Adrenal gland (tissue), 5 donors: ENCODE data around the gene UCP3.

Source experiments
- POLR2A ChIP-seq, 2 donors: fragments of 450-650 bp; IDR thresholded peaks; one replicate each; pipeline ENCODE4 v1.6.1; 2017; ENCODE audit warnings: antibody characterized with exemption in 2 of 2, mild to moderate bottlenecking in 2 of 2, moderate library complexity in 1 of 2
- TF ChIP-seq, protein P1 (sequence below), 6 experiments: fragments of 450-650 bp in 4 of 6; fragments of 200-600 bp in 2 of 6; sonication (generic) in 1 of 6; IDR thresholded peaks; 1 replicate in 5 of 6; 2 replicates in 1 of 6; pipeline versions ENCODE4 v1.5.1 to v1.8.0; 2016 to 2021; ENCODE audit warnings: antibody characterized with exemption in 6 of 6, mild to moderate bottlenecking in 2 of 6, moderate library complexity in 1 of 6
- donor health status: DM: no; HTN: no; CAD: no.

DNA sequence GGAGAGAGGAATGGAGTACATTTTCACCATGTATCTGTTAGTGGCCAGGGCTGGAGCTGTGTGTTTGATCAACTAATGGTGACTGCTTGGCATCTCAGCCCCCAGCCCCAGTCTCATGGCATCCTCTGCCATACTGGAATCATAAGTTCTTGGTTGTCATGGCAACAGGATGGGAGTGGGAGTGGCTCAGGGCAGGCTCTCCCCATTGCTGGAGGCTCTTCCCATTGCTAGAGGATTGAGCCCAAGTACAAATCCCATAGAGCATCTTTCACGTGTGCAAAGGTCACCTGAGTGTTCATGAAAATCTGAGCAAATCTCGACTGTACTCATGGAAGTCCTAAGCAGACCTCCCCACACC is 43.1 kb downstream of the UCP3 start:
- TF ChIP-seq, protein P1, sequence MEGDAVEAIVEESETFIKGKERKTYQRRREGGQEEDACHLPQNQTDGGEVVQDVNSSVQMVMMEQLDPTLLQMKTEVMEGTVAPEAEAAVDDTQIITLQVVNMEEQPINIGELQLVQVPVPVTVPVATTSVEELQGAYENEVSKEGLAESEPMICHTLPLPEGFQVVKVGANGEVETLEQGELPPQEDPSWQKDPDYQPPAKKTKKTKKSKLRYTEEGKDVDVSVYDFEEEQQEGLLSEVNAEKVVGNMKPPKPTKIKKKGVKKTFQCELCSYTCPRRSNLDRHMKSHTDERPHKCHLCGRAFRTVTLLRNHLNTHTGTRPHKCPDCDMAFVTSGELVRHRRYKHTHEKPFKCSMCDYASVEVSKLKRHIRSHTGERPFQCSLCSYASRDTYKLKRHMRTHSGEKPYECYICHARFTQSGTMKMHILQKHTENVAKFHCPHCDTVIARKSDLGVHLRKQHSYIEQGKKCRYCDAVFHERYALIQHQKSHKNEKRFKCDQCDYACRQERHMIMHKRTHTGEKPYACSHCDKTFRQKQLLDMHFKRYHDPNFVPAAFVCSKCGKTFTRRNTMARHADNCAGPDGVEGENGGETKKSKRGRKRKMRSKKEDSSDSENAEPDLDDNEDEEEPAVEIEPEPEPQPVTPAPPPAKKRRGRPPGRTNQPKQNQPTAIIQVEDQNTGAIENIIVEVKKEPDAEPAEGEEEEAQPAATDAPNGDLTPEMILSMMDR (IDR thresholded peaks at IDR 0.05): no peak
- no peak for TF ChIP-seq POLR2A (IDR thresholded peaks at IDR 0.05)
